ENCODE measurements around the gene PBX1.

Gene PBX1

GRCh38 chr1:164702216-164702615 is 143.2 kb downstream of the PBX1 start (continued):
- 0 out of 2 replicates have a peak, but pooled peaks have one; percentile 23 for TF ChIP-seq ZBTB21 (tag by site-specific recombination; IDR thresholded peaks at IDR 0.05)
- peak; percentile 88 for TF ChIP-seq ZNF629 (tag by site-specific recombination; IDR thresholded peaks at IDR 0.05)
- TF ChIP-seq ZNF138 (tag by site-specific recombination; IDR thresholded peaks at IDR 0.05; ENCODE audit: borderline replicate concordance), result no peak
- peak; percentile 76; the same call in 1 of the 2 replicates for TF ChIP-seq ZNF600 (tag by site-specific recombination; IDR thresholded peaks at IDR 0.05)
- TF ChIP-seq ZNF768 (tag by site-specific recombination; IDR thresholded peaks at IDR 0.05), result no peak
- no peak for TF ChIP-seq ZNF221 (tag by site-specific recombination; IDR thresholded peaks at IDR 0.05; ENCODE audit: borderline replicate concordance)
- peak; percentile 52; the same call in 1 of the 2 replicates for TF ChIP-seq ZEB2 (tag by site-specific recombination; IDR thresholded peaks at IDR 0.05)
- no peak for TF ChIP-seq ZNF157 (tag by site-specific recombination; IDR thresholded peaks at IDR 0.05)
- TF ChIP-seq ZNF707 (tag by site-specific recombination; IDR thresholded peaks at IDR 0.05), result no peak
- TF ChIP-seq ZNF501 (tag by site-specific recombination; IDR thresholded peaks at IDR 0.05), result no peak

- ChIA-PET POLR2A (no interaction called here), CTCF (interaction anchor here (0.5 to 1.4 kb wide), 2 partner anchors 18 to 71 kb away, joined by 4 to 6 read pairs; no protein-coding TSS in a partner anchor)
- H3K36me3 ChIP-seq (ENCODE audit: control insufficient read depth in 2 of 2, insufficient read depth in 1 of 2, low read length in 2 of 2), result no peaks in the 10 kb centered on the region
- no peaks in the 10 kb centered on the region for H3K9me3 ChIP-seq (ENCODE audit: control insufficient read depth, insufficient read depth, low read depth, low read length)
- no peak overlapping the region for H3K4me3 ChIP-seq (ENCODE audit: low read depth, low read length)
- H3K4me1 ChIP-seq (ENCODE audit: control insufficient read depth, insufficient read depth, low read length), result peaks cover 6% of the 10 kb centered on the region; the same call in 1 of the 2 replicates
- no peak overlapping the region for H3K27ac ChIP-seq (ENCODE audit: extremely low read depth, low read depth, low read length)
- TF ChIP-seq SP3 (tag by site-specific recombination; IDR thresholded peaks at IDR 0.05) (no peak), ZNF311 (tag by site-specific recombination; IDR thresholded peaks at IDR 0.05; ENCODE audit: borderline replicate concordance) (no peak), ZNF704 (tag by site-specific recombination; IDR thresholded peaks at IDR 0.05) (no peak), ZNF433 (tag by site-specific recombination; IDR thresholded peaks at IDR 0.05; ENCODE audit: low read depth) (no peak), ZNF426 (tag by site-specific recombination; IDR thresholded peaks at IDR 0.05) (no peak), ZSCAN5A (tag by site-specific recombination; IDR thresholded peaks at IDR 0.05) (no peak), ZNF23 (tag by site-specific recombination; IDR thresholded peaks at IDR 0.05; ENCODE audit: borderline replicate concordance) (no peak), ZNF350 (tag by site-specific recombination; IDR thresholded peaks at IDR 0.05) (no peak)
- TF ChIP-seq, protein P1, sequence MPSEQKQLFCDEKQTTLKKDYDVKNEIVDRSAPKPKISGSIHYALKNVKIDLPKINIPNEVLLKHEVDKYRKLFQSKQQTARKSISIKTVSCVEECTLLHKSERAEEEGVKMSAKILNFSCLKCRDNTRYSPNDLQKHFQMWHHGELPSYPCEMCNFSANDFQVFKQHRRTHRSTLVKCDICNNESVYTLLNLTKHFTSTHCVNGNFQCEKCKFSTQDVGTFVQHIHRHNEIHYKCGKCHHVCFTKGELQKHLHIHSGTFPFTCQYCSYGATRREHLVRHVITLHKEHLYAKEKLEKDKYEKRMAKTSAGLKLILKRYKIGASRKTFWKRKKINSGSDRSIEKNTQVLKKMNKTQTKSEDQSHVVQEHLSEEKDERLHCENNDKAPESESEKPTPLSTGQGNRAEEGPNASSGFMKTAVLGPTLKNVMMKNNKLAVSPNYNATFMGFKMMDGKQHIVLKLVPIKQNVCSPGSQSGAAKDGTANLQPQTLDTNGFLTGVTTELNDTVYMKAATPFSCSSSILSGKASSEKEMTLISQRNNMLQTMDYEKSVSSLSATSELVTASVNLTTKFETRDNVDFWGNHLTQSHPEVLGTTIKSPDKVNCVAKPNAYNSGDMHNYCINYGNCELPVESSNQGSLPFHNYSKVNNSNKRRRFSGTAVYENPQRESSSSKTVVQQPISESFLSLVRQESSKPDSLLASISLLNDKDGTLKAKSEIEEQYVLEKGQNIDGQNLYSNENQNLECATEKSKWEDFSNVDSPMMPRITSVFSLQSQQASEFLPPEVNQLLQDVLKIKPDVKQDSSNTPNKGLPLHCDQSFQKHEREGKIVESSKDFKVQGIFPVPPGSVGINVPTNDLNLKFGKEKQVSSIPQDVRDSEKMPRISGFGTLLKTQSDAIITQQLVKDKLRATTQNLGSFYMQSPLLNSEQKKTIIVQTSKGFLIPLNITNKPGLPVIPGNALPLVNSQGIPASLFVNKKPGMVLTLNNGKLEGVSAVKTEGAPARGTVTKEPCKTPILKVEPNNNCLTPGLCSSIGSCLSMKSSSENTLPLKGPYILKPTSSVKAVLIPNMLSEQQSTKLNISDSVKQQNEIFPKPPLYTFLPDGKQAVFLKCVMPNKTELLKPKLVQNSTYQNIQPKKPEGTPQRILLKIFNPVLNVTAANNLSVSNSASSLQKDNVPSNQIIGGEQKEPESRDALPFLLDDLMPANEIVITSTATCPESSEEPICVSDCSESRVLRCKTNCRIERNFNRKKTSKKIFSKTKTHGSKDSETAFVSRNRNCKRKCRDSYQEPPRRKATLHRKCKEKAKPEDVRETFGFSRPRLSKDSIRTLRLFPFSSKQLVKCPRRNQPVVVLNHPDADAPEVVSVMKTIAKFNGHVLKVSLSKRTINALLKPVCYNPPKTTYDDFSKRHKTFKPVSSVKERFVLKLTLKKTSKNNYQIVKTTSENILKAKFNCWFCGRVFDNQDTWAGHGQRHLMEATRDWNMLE (tag by site-specific recombination; conservative IDR thresholded peaks at IDR 0.05; ENCODE audit: low read depth), result no peak
- TF ChIP-seq, protein P2, sequence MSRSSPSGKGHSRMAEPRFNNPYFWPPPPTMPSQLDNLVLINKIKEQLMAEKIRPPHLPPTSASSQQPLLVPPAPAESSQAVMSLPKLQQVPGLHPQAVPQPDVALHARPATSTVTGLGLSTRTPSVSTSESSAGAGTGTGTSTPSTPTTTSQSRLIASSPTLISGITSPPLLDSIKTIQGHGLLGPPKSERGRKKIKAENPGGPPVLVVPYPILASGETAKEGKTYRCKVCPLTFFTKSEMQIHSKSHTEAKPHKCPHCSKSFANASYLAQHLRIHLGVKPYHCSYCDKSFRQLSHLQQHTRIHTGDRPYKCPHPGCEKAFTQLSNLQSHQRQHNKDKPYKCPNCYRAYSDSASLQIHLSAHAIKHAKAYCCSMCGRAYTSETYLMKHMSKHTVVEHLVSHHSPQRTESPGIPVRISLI (tag by site-specific recombination; IDR thresholded peaks at IDR 0.05), result no peak
- TF ChIP-seq, protein P3, sequence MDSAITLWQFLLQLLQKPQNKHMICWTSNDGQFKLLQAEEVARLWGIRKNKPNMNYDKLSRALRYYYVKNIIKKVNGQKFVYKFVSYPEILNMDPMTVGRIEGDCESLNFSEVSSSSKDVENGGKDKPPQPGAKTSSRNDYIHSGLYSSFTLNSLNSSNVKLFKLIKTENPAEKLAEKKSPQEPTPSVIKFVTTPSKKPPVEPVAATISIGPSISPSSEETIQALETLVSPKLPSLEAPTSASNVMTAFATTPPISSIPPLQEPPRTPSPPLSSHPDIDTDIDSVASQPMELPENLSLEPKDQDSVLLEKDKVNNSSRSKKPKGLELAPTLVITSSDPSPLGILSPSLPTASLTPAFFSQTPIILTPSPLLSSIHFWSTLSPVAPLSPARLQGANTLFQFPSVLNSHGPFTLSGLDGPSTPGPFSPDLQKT (IDR thresholded peaks at IDR 0.05; ENCODE audit: borderline replicate concordance, low read depth, low read length), result no peak
- TF ChIP-seq, protein P4, sequence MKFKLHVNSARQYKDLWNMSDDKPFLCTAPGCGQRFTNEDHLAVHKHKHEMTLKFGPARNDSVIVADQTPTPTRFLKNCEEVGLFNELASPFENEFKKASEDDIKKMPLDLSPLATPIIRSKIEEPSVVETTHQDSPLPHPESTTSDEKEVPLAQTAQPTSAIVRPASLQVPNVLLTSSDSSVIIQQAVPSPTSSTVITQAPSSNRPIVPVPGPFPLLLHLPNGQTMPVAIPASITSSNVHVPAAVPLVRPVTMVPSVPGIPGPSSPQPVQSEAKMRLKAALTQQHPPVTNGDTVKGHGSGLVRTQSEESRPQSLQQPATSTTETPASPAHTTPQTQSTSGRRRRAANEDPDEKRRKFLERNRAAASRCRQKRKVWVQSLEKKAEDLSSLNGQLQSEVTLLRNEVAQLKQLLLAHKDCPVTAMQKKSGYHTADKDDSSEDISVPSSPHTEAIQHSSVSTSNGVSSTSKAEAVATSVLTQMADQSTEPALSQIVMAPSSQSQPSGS (tag by site-specific recombination; IDR thresholded peaks at IDR 0.05; ENCODE audit: low read depth), result no peak
- TF ChIP-seq, protein P5, sequence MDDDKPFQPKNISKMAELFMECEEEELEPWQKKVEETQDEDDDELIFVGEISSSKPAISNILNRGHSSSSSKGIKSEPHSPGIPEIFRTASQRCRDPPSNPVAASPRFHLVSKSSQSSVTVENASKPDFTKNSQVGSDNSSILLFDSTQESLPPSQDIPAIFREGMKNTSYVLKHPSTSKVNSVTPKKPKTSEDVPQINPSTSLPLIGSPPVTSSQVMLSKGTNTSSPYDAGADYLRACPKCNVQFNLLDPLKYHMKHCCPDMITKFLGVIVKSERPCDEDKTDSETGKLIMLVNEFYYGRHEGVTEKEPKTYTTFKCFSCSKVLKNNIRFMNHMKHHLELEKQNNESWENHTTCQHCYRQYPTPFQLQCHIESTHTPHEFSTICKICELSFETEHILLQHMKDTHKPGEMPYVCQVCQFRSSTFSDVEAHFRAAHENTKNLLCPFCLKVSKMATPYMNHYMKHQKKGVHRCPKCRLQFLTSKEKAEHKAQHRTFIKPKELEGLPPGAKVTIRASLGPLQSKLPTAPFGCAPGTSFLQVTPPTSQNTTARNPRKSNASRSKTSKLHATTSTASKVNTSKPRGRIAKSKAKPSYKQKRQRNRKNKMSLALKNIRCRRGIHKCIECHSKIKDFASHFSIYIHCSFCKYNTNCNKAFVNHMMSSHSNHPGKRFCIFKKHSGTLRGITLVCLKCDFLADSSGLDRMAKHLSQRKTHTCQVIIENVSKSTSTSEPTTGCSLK (tag by site-specific recombination; IDR thresholded peaks at IDR 0.05), result no peak
Measured at GRCh38 chr1:164702664-164703063, 143.7 kb downstream of the PBX1 start.
